ENCODE data around the gene ACHE.

GRCh38 chr7:100840470-100841100 lies 55.1 kb downstream of the ACHE start:
- no peak for TF ChIP-seq POLR2A (IDR thresholded peaks at IDR 0.05; ENCODE audit: low read depth, low read length)
- no peak for TF ChIP-seq TAF1 (IDR thresholded peaks at IDR 0.05; ENCODE audit: borderline replicate concordance, low read depth, low read length)

Data from GM12892 (cell line).